ENCODE results near the gene FBXL19. TPM values are rescaled to one million over a fixed set of nuclear protein-coding genes. Genes with fewer than 3 reads are reported as not detected.

Gene FBXL19
- total and polyA plus RNA-seq, 2 of the 13 experiments (the other 11 are each of a cell fraction or from before 2014, with no cell fraction given): 6.0 to 13.7 TPM

- Histone ChIP-seq H3K9me3 (ENCODE audit: low read length) (no peaks in the 10 kb centered on the region), H3K9ac (ENCODE audit: insufficient read depth, low read depth, low read length) (no peak overlapping the region), H3K4me3 (replicated peaks in 1 of 3; ENCODE audit: insufficient read depth in 1 of 3, low read depth in 2 of 3, low read length in 3 of 3) (no peak overlapping the region), H3K27ac (ENCODE audit: extremely low read length, insufficient read depth, low read length) (no peak overlapping the region), H3K4me2 (ENCODE audit: low read depth, low read length) (no peak overlapping the region), H3K79me2 (ENCODE audit: insufficient read depth, low read length) (no peaks in the 10 kb centered on the region), H2AFZ (ENCODE audit: low read length) (no peak overlapping the region), H3K27me3 (ENCODE audit: control insufficient read depth in 1 of 2, insufficient read depth in 2 of 2, low read length in 2 of 2) (no peaks in the 10 kb centered on the region; a peak in 1 of 5 replicates), H3K4me1 (ENCODE audit: insufficient read depth, low read length) (peaks cover 13% of the 10 kb centered on the region), H4K20me1 (ENCODE audit: insufficient read depth, low read length) (no peaks in the 10 kb centered on the region; the same call in 1 of the 2 replicates), H3K36me3 (replicated peaks in 1 of 2; ENCODE audit: control insufficient read depth in 1 of 2, insufficient read depth in 2 of 2, low read length in 2 of 2) (peaks cover 11 to 21% of the 10 kb centered on the region in 2 experiments)
- no TSS peak for BruUV-seq (replicated peaks)
- no peak for FAIRE-seq
- no peak for ATAC-seq
- POLR2A ChIA-PET: interaction anchor here (0.5 to 2.4 kb wide), 5 partner anchors 15 to 252 kb away, joined by 3 to 8 read pairs (median 3); partner anchors contain the start of genes FUS and ORAI3
- TF ChIP-seq RBFOX2 (IDR thresholded peaks at IDR 0.05; ENCODE audit: low read depth, low read length) (peak; percentile 34; the same call in 1 of the 2 replicates), ZNF878 (CRISPR knock-in tag; IDR thresholded peaks at IDR 0.05) (no peak), AGO2 (optimal IDR thresholded peaks at IDR 0.05; ENCODE audit: low read depth, low read length) (peak; percentile 14), ZFP91 (CRISPR knock-in tag; IDR thresholded peaks at IDR 0.05; ENCODE audit: borderline replicate concordance) (0 out of 2 replicates have a peak, but pooled peaks have one; percentile 14), TMF1 (CRISPR knock-in tag; IDR thresholded peaks at IDR 0.05; ENCODE audit: low read depth) (0 out of 2 replicates have a peak, but pooled peaks have one; percentile 27)
- intact Hi-C loops (cut with micrococcal nuclease; ENCODE audit: unreplicated experiment): loop anchor here (10.0 kb wide), 1 partner anchor 232 kb away; the partner anchor contains the start of gene SRCAP
- no peak for DNase-seq (ENCODE audit: low spot score)
- in situ Hi-C loops (cut with HindIII; ENCODE audit: extremely low pct_ligation_motif_present, low pct_unique_long_range_greater_than_20kb): no loop called here
- CTCF ChIA-PET (ENCODE audit: low intra/inter-chr PET ratio, low total read pairs): no interaction called here
- 95% methylated on average over 20 of the region's 22 CpGs for WGBS (ENCODE audit: low lambda C conversion rate)
These were observed 3.8 kb downstream of the FBXL19 start for GRCh38 chr16:30926937-30927788.

Measured in HepG2 (cell line).